ENCODE measurements around the gene RAET1G.

The RAET1G gene

DNA sequence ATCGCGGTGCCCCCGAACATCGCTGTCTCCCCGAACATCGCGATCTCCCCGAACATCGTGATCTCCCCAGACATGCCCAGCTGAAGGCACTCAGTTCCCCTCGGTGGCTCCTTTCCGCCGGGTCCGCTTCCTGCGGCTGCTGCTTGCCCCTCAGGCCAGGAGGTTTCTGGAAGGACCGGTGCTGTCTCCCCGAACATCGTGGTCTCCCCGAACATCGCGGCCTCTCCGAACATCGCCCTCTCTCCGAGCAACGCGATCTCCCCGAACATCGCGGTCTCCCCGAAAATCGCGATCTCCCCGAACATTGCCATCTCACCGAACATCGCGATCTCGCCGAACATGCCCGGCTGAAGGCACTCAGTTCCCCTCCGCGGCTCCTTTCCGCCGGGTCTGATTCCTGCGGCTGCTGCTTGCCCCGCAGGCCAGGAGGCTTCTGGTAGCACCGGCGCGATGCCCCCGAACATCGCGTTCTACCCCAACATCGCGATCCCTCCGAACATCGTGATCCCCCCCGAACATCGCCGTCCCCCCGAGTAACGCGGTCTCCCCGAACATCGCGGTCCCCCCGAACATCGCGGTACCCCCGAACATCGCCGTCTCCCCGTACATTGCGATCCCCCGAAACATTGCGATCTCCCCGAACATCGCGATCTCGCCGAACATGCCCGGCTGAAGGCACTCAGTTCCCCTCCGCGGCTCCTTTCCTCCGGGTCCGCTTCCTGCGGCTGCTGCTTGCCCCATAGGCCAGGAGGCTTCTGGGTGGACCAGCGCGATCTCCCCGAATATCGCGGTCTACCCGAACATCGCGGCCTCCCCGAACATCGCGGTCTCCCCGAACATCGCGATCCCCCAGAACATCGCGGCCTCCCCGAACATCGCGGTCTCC lies 41.6 kb upstream of the RAET1G start:
- peak; percentile 37 for DNase-seq (ENCODE audit: extremely low read depth, insufficient read length)
- Histone ChIP-seq H3K36me3 (ENCODE audit: control insufficient read depth, insufficient read depth, low read length) (no peaks in the 10 kb centered on the region), H3K4me3 (replicated peaks; ENCODE audit: low read depth, low read length) (peak overlapping the region; percentile 45; the same call in 1 of the 2 replicates), H3K27me3 (replicated peaks; ENCODE audit: control insufficient read depth, insufficient read depth, low read length) (peaks cover 7% of the 10 kb centered on the region)
- TF ChIP-seq, protein P1, sequence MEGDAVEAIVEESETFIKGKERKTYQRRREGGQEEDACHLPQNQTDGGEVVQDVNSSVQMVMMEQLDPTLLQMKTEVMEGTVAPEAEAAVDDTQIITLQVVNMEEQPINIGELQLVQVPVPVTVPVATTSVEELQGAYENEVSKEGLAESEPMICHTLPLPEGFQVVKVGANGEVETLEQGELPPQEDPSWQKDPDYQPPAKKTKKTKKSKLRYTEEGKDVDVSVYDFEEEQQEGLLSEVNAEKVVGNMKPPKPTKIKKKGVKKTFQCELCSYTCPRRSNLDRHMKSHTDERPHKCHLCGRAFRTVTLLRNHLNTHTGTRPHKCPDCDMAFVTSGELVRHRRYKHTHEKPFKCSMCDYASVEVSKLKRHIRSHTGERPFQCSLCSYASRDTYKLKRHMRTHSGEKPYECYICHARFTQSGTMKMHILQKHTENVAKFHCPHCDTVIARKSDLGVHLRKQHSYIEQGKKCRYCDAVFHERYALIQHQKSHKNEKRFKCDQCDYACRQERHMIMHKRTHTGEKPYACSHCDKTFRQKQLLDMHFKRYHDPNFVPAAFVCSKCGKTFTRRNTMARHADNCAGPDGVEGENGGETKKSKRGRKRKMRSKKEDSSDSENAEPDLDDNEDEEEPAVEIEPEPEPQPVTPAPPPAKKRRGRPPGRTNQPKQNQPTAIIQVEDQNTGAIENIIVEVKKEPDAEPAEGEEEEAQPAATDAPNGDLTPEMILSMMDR (IDR thresholded peaks at IDR 0.05; ENCODE audit: insufficient read depth, low read length, poor library complexity, severe bottlenecking), result no peak

DNA sequence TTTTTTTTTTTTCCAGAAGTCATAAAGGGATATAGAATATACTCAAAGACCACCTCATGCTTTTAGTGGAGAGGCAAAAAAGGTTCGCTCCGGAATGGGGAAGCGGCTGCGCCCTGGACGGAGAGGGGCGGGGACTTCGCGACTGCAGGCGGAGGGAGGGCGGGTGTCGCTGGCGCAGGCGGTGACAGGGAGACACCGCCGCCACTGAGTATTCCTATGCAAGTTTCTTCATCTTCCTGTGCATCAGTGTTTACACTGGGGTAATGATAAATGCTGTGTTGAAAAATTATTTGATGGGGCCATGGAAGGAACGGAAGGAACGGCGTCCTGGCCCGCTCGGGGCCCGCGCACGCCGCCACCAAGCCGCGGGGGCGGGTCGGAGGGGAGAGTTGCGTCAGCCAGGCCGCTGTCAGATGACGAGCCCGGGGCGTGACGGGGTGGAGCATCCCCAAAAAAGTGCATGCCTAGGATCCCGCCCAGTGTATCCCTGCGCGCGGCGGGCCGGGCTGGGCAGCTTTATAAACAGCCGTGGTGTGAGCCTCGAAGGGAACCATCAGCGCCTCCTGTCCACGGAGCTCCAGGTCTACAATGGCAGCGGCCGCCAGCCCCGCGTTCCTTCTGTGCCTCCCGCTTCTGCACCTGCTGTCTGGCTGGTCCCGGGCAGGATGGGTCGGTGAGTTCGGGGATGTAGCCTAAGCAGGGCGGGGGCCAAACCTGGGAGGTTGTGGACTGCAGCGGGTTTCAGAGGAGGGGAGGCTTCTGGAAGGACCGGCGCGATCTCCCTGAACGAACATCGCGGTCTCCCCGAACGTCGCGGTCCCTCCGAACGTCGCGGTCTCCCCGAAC lies 40.8 kb upstream of the RAET1G start, which contains the start of gene ULBP1:
Gene ULBP1 (plus strand): TSS at position 482 of the 846 bp plus-strand sequence. CDS start 107 bp downstream, at position 589.
- peak; percentile 75 for DNase-seq (ENCODE audit: extremely low read depth, insufficient read length)

DNA sequence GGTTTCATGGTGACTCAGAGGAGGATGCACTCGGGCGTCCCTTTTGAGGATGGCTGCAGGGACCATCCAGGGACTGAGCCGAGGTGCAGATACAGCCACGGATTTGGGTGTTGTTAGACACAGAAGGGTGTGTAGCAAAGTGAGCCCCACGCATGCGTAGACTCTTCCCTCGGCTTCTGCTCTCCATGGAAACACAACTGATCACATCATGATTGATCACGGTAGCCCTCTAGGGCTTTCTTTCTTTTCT lies 40.2 kb upstream of the RAET1G start:
- peak; percentile 30 for DNase-seq (ENCODE audit: extremely low read depth, insufficient read length)
- TF ChIP-seq, protein P1 (IDR thresholded peaks at IDR 0.05; ENCODE audit: insufficient read depth, low read length, poor library complexity, severe bottlenecking), result no peak
- no peak overlapping the region; the same call in 1 of the 2 replicates for H3K4me3 ChIP-seq (replicated peaks; ENCODE audit: low read depth, low read length)
- peaks cover 5% of the 10 kb centered on the region for H3K27me3 ChIP-seq (replicated peaks; ENCODE audit: control insufficient read depth, insufficient read depth, low read length)
- no peaks in the 10 kb centered on the region for H3K36me3 ChIP-seq (ENCODE audit: control insufficient read depth, insufficient read depth, low read length)

More for the DNA sequence above, 40.8 kb upstream of the RAET1G start, which contains the start of gene ULBP1:
- TF ChIP-seq, protein P1 (IDR thresholded peaks at IDR 0.05; ENCODE audit: insufficient read depth, low read length, poor library complexity, severe bottlenecking), result no peak
- H3K27me3 ChIP-seq (replicated peaks; ENCODE audit: control insufficient read depth, insufficient read depth, low read length), result peaks cover 5% of the 10 kb centered on the region
- peak within 1 kb of the TSS; percentile 45 for H3K4me3 ChIP-seq (replicated peaks; ENCODE audit: low read depth, low read length)
- no peaks in the 10 kb centered on the region for H3K36me3 ChIP-seq (ENCODE audit: control insufficient read depth, insufficient read depth, low read length)

DNA sequence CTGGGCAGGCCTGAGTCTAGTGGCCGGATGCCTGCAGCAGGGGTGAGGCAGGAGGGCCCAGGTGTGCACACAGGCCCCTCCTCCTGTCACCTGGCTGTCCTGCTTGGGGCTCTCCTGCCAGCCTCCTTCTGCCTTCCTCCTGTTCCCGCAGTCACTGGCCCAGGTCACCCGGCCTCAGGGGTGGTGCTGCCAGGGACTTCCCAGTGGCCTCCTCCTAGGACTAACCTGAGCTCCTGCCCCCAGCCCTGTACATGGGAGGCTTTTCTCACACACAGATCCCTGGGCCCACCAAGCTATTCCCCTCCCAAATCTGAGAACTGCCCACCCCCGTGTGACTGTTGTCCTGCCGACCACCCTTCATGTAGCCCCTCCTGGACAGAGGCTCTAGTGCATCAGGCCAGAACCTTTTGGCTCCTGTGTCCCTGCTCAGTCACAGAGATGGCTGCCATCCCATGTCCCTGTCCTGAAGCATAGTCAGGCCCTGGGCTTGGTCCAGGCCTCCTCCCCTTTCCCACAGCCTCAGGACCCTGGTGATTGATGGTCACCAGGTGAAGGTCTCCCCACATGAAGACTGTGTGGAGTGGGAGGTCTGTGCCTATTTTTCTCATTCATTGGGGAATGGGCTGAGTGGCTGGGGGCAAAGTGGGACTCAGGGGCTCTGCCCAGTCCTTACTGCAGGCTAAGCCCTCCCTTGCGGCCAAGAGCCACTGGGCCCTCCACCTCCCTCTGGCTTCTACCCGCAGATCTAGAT lies 39.7 kb upstream of the RAET1G start:
- no peak overlapping the region for H3K4me3 ChIP-seq (replicated peaks; ENCODE audit: low read depth, low read length)
- TF ChIP-seq, protein P1 (IDR thresholded peaks at IDR 0.05; ENCODE audit: insufficient read depth, low read length, poor library complexity, severe bottlenecking), result no peak
- no peaks in the 10 kb centered on the region for H3K36me3 ChIP-seq (ENCODE audit: control insufficient read depth, insufficient read depth, low read length)
- DNase-seq (ENCODE audit: extremely low read depth, insufficient read length), result no peak
- peaks cover 5% of the 10 kb centered on the region for H3K27me3 ChIP-seq (replicated peaks; ENCODE audit: control insufficient read depth, insufficient read depth, low read length)

DNA sequence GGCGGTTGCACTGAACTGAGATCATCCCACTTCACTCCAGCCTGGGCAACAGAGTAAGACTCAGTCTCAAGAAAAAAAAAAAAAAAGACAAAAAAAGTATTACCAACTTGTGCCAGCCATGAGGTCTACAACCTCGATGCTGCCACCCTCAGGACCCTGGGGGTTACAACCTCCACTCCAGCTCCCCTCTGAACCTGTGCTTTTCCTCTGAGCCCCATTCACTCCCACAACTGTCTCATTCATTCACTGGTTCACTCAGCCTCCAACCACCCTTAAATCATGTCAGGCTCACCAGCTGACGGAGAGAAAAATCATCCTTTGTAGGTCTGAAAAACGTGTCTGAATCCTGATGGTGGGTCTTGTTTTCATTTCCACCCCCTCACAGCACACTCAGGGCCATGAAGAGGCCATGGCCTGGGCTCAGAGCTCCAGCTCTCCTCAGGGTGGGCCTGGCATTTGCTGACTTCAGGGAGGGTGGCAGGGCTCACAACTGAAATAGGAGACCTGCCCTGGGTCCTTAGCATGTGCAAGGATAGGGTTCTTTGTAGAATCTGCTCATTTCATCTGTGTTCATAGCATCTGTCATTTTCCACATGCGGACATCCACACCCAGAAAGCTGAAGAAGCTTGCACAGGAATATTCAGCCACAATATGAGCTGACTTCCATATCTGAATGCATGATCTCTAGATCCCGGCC lies 39.0 kb upstream of the RAET1G start:
- TF ChIP-seq, protein P1 (IDR thresholded peaks at IDR 0.05; ENCODE audit: insufficient read depth, low read length, poor library complexity, severe bottlenecking), result peak; percentile 31
- no peaks in the 10 kb centered on the region for H3K36me3 ChIP-seq (ENCODE audit: control insufficient read depth, insufficient read depth, low read length)
- DNase-seq (ENCODE audit: extremely low read depth, insufficient read length), result no peak
- H3K4me3 ChIP-seq (replicated peaks; ENCODE audit: low read depth, low read length), result no peak overlapping the region
- peaks cover 5% of the 10 kb centered on the region for H3K27me3 ChIP-seq (replicated peaks; ENCODE audit: control insufficient read depth, insufficient read depth, low read length)

All from GM06990 (cell line).